ENCODE measurements around the gene AP5M1. TPM values are rescaled to one million over a fixed set of nuclear protein-coding genes. Genes with fewer than 3 reads are reported as not detected.

AP5M1 gene
- polyA plus RNA-seq, 1 donor from 2014 or later: 40.0 TPM

DNA sequence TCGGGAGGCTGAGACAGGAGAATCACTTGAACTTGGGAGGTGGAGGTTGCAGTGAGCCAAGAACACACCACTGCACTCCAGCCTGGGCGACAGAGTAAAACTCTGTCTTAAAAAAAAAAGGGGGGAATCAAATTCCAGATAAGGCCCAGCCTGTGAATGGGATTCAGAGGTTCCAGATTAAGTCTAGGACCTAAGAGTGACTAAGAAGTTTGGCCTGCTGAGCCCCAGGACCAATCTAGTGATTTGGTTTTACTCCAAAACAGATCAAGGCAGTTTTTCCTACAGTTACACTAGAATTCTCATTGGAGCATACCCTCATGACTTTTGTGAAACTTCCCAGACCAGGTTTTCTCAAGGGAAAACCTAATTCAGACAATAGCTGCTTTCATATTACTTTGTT is 22.8 kb upstream of the AP5M1 start:
- Histone ChIP-seq H3K36me3 (ENCODE audit: insufficient read depth, low read length) (peaks cover 17% of the 10 kb centered on the region), H3K4me3 (ENCODE audit: low read length) (no peak overlapping the region), H3K79me2 (replicated peaks; ENCODE audit: insufficient read depth, low read length) (peaks cover 50% of the 10 kb centered on the region), H2AFZ (ENCODE audit: low read depth, low read length) (no peak overlapping the region), H3K9ac (ENCODE audit: low read length) (no peak overlapping the region), H3K27ac (ENCODE audit: low read length) (no peak overlapping the region), H3K27me3 (ENCODE audit: insufficient read depth, low read depth, low read length) (no peaks in the 10 kb centered on the region), H3K9me2 (ENCODE audit: insufficient read depth, low read length) (no peaks in the 10 kb centered on the region), H3F3A (ENCODE audit: insufficient read depth, low read length, poor library complexity, severe bottlenecking) (no peaks in the 10 kb centered on the region), H4K20me1 (ENCODE audit: insufficient read depth) (peaks cover 5% of the 10 kb centered on the region), H3K9me3 (ENCODE audit: low read length) (no peaks in the 10 kb centered on the region), H3K4me2 (ENCODE audit: low read length) (no peak overlapping the region)
- TF ChIP-seq TAF1 (IDR thresholded peaks at IDR 0.05; ENCODE audit: low read depth) (no peak), RAD21 (conservative IDR thresholded peaks at IDR 0.05) (no peak), EP300 (conservative IDR thresholded peaks at IDR 0.05; ENCODE audit: poor library complexity, severe bottlenecking) (no peak), SMC3 (conservative IDR thresholded peaks at IDR 0.05; ENCODE audit: poor library complexity) (no peak), EZH2 (IDR thresholded peaks at IDR 0.05; ENCODE audit: borderline replicate concordance, insufficient read depth, low read length, poor library complexity, severe bottlenecking) (no peak), POLR2AphosphoS5 (IDR thresholded peaks at IDR 0.05) (no peak), MXI1 (conservative IDR thresholded peaks at IDR 0.05; ENCODE audit: poor library complexity, severe bottlenecking) (no peak)
- TF ChIP-seq, protein P1, sequence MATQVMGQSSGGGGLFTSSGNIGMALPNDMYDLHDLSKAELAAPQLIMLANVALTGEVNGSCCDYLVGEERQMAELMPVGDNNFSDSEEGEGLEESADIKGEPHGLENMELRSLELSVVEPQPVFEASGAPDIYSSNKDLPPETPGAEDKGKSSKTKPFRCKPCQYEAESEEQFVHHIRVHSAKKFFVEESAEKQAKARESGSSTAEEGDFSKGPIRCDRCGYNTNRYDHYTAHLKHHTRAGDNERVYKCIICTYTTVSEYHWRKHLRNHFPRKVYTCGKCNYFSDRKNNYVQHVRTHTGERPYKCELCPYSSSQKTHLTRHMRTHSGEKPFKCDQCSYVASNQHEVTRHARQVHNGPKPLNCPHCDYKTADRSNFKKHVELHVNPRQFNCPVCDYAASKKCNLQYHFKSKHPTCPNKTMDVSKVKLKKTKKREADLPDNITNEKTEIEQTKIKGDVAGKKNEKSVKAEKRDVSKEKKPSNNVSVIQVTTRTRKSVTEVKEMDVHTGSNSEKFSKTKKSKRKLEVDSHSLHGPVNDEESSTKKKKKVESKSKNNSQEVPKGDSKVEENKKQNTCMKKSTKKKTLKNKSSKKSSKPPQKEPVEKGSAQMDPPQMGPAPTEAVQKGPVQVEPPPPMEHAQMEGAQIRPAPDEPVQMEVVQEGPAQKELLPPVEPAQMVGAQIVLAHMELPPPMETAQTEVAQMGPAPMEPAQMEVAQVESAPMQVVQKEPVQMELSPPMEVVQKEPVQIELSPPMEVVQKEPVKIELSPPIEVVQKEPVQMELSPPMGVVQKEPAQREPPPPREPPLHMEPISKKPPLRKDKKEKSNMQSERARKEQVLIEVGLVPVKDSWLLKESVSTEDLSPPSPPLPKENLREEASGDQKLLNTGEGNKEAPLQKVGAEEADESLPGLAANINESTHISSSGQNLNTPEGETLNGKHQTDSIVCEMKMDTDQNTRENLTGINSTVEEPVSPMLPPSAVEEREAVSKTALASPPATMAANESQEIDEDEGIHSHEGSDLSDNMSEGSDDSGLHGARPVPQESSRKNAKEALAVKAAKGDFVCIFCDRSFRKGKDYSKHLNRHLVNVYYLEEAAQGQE (IDR thresholded peaks at IDR 0.05; ENCODE audit: borderline replicate concordance): no peak
- TF ChIP-seq, protein P2, sequence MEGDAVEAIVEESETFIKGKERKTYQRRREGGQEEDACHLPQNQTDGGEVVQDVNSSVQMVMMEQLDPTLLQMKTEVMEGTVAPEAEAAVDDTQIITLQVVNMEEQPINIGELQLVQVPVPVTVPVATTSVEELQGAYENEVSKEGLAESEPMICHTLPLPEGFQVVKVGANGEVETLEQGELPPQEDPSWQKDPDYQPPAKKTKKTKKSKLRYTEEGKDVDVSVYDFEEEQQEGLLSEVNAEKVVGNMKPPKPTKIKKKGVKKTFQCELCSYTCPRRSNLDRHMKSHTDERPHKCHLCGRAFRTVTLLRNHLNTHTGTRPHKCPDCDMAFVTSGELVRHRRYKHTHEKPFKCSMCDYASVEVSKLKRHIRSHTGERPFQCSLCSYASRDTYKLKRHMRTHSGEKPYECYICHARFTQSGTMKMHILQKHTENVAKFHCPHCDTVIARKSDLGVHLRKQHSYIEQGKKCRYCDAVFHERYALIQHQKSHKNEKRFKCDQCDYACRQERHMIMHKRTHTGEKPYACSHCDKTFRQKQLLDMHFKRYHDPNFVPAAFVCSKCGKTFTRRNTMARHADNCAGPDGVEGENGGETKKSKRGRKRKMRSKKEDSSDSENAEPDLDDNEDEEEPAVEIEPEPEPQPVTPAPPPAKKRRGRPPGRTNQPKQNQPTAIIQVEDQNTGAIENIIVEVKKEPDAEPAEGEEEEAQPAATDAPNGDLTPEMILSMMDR (IDR thresholded peaks at IDR 0.05; ENCODE audit: poor library complexity, severe bottlenecking): no peak

DNA sequence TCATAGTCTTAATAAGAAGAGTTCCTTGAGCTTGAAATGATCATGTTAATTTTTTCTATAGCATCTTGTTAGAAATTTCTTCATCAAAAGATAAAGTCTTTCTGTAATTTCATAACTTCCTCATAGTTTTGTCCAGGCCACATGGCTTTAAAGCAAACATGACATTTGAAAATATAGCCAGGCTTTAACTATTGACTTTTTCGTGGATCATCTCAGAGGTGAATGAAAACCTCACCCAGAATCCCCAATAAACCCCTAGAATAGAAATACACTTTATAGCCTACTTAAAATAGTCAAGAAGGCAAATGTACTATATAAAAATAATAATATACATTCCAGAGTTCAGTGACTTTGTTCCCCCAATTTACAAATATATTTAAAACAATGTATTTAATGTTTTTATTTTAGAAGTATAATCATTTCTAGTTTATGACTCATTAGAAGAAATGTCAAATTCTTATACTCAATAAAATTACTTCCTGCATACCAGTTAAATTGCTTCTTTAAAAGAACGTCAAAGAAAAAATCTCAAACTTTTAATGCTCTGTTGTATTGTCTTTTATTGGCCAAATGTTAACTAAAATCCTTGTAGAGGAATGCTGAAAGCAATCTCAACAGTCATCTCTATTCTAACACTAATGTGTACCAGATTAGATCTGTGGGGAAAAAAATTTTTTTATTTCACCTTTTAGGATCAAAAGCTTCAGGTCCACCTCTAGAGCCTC is 21.7 kb upstream of the AP5M1 start:
- H3K4me2 ChIP-seq (ENCODE audit: low read length): no peak overlapping the region
- no peak overlapping the region for H3K9ac ChIP-seq (ENCODE audit: low read length)
- no peak overlapping the region for H2AFZ ChIP-seq (ENCODE audit: low read depth, low read length)
- TF ChIP-seq TAF1 (IDR thresholded peaks at IDR 0.05; ENCODE audit: low read depth): no peak
- no peak for TF ChIP-seq SMC3 (conservative IDR thresholded peaks at IDR 0.05; ENCODE audit: poor library complexity)
- no peak for TF ChIP-seq MXI1 (conservative IDR thresholded peaks at IDR 0.05; ENCODE audit: poor library complexity, severe bottlenecking)
- TF ChIP-seq, protein P2 (IDR thresholded peaks at IDR 0.05; ENCODE audit: poor library complexity, severe bottlenecking): no peak
- TF ChIP-seq RAD21 (conservative IDR thresholded peaks at IDR 0.05): no peak
- TF ChIP-seq, protein P1 (IDR thresholded peaks at IDR 0.05; ENCODE audit: borderline replicate concordance): no peak
- no peak for TF ChIP-seq EZH2 (IDR thresholded peaks at IDR 0.05; ENCODE audit: borderline replicate concordance, insufficient read depth, low read length, poor library complexity, severe bottlenecking)
- TF ChIP-seq EP300 (conservative IDR thresholded peaks at IDR 0.05; ENCODE audit: poor library complexity, severe bottlenecking): no peak
- TF ChIP-seq POLR2AphosphoS5 (IDR thresholded peaks at IDR 0.05): no peak
- peaks cover 17% of the 10 kb centered on the region for H3K36me3 ChIP-seq (ENCODE audit: insufficient read depth, low read length)
- no peak overlapping the region for H3K4me3 ChIP-seq (ENCODE audit: low read length)
- no peaks in the 10 kb centered on the region for H3K9me3 ChIP-seq (ENCODE audit: low read length)
- no peaks in the 10 kb centered on the region for H3F3A ChIP-seq (ENCODE audit: insufficient read depth, low read length, poor library complexity, severe bottlenecking)
- H4K20me1 ChIP-seq (ENCODE audit: insufficient read depth): peaks cover 5% of the 10 kb centered on the region
- H3K79me2 ChIP-seq (replicated peaks; ENCODE audit: insufficient read depth, low read length): peaks cover 59% of the 10 kb centered on the region
- no peaks in the 10 kb centered on the region for H3K27me3 ChIP-seq (ENCODE audit: insufficient read depth, low read depth, low read length)
- no peaks in the 10 kb centered on the region for H3K9me2 ChIP-seq (ENCODE audit: insufficient read depth, low read length)
- H3K27ac ChIP-seq (ENCODE audit: low read length): no peak overlapping the region

Data from neural cell (in vitro differentiated cells).